Prostate gland (tissue), 2 donors: ENCODE data around the gene BMP7.

Experiments used
- CTCF ChIP-seq, 4 experiments: fragments of 200-600 bp in 2 of 4; fragments of 450-650 bp in 2 of 4; sonication (generic) in 2 of 4; IDR thresholded peaks; 1 replicate in 3 of 4; 2 replicates in 1 of 4; pipeline ENCODE4 v1.5.1; 2016 to 2019; ENCODE audit warnings: antibody characterized with exemption in 4 of 4, mild to moderate bottlenecking in 2 of 4, moderate library complexity in 2 of 4
- POLR2A ChIP-seq: fragments of 450-650 bp; IDR thresholded peaks from one replicate; pipeline ENCODE4 v1.6.1; 2016; ENCODE audit warnings: antibody characterized with exemption, mild to moderate bottlenecking
- POLR2AphosphoS5 ChIP-seq: sonication (generic); formaldehyde crosslinking; IDR thresholded peaks from one replicate; pipeline ENCODE4 v1.6.1; 2017; ENCODE audit warnings: antibody characterized with exemption

GRCh38 chr20:57222631-57222950, 43.9 kb downstream of the BMP7 start:
- no peak for TF ChIP-seq POLR2A
- TF ChIP-seq POLR2AphosphoS5 = no peak
- TF ChIP-seq CTCF (IDR thresholded peaks at IDR 0.05) = no peak
